ENCODE results near the gene CD47.

- TF ChIP-seq FOXP2 (optimal IDR thresholded peaks at IDR 0.05; ENCODE audit: borderline replicate concordance, extremely low read depth, extremely low read length, insufficient read depth) (no peak), SIN3A (IDR thresholded peaks at IDR 0.05; ENCODE audit: borderline replicate concordance, insufficient read depth, low read length) (no peak), POLR2AphosphoS5 (IDR thresholded peaks at IDR 0.05; ENCODE audit: low read depth, low read length) (no peak)
These were observed 83.9 kb downstream of the CD47 start for GRCh38 chr3:108006881-108007331.
